ENCODE results near the gene TNNI2. TPM values are rescaled to one million over a fixed set of nuclear protein-coding genes. Genes with fewer than 3 reads are reported as not detected.
A peak's percentile ranks its signal among the peaks of the same experiment; 100 is the strongest.

TNNI2 gene
- total RNA-seq, 1 experiment from 2014 or later = 4.6 TPM

DNA sequence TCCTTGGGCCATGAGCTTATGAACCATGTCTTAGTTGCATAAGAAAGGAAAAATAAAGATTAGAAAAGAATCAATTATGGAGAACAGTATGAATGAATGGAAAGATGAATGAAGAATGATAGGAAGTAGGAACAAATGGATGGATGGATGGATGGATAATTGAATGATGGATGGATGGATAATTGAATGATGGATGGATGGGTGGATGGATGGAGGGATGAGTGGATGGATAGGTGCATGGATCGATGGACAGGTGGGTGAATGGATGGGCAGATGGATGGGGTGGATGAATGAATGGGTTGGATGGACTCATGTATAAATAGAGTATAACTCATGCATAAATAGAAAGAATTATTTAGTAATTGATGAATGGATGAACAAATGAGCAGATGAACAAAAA lies 21.3 kb downstream of the TNNI2 start:
- no peak for DNase-seq (ENCODE audit: low spot score)

DNA sequence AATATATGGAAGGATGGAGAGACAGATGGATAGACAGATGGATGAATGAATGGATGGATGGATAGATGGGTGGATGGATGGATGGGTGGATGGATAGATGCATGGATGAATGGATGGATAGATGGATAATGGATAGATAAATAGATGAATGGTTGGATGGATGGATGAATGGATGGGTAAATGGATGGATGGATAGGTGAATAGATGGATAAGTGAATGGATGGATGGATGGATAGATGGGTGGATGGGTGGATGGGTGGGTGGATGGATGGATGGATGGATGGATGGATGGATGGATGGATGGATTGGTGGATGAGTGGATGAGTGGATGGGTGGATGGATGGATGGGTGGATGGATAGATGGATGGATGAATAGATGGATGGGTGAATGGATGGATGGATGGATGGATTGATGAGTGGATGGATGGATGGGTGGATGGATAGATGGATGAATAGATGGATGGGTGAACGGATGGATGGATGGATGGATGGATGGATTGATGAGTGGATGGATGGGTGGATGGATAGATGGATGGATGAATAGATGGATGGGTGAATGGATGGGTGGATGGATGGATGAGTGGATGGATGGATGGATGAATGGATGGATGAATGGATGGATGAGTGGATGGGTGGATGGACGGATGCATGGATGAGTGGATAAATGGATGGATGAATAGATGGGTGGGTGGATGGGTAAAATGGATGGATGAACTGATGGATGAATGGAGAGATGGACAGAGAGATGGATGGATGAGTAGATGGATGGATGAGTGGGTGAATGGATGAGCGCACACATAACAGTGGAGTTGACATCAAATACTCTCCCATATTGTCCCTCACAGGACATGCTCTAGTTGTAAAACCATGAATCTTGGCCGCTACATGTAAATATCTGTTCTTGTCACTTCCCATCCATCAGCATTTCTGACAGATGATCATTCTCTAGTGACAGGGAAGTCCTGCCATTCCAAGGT lies 22.9 kb downstream of the TNNI2 start:
- DNase-seq (ENCODE audit: low spot score) = no peak

DNA sequence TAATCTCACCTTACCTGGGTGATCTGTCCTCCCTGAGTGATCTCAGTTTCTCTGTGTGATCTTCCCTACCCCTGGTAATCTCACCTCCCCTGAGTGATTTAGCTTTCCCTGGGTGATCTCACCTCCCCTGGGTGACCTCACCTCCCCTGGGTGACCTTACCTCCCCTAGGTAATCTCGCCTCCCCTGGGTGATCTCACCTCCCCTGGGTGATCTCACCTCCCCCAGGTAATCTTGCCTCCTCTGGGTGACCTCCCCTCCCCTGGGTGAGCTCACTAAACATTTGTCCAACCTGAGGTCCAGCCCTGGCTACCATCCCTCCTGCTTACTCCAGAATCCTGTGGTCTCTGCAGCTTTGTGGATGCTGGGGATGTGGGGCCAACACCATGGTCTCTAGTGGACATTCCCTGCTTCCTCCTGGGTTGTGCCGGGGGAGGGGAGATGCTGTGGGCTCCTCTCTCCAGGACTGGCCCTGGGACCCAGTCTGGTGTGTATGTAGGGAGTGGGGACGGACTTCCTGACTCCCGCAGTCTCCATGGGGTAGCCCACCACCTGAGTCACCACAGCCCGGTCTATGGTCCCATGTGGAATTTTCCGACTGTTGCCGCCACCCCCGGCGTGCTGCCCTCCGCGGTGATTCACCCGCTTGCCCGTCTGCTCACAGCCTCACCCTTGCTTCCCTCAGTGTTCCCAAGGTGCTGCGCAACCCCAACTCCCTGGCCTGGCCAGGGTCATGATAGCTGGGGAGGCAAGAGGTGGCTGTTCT lies 24.0 kb downstream of the TNNI2 start:
- no peak for DNase-seq (ENCODE audit: low spot score)

DNA sequence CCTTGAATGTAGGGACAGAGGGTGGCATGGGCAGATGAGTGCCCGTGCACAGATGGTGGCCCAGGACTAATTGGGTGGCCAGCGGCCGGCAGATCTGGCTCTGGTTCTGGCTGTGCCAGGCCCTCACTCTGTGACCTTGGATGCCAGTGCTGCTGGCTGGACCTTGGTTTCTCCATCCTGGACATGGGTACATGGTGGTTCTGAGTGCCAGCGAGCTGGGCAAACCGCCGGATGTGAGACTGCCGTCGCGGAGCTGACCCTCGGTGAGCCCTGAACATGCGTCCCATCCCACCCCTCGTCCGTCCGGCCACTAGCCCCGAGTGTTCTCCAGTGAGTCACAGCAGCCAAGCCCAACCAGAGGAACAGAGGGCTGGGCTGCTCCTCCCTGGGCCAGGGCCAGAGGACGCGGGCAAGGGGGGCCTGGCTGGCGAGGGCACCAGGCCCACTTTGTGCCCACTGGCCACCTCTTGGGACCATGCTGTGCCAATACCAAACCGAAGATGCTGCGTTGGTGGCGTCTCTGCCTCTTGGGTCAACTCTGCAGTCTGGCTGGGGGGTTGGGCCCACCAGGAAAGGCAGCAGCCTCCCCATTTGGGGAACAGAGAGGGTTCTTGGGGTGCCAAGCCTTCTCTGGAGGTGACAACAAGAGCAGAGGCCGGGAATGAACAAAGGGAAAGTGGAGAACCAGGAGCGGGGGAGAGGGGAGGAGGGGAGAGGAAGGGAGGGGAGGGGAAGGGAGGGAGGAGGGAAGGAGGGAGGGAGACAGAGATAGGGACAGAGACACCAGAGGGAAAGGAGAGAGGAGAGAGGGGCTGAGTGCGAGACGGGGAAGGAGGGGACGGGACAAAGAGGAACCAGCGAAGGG lies 24.8 kb downstream of the TNNI2 start:
- DNase-seq (ENCODE audit: low spot score) = peak; percentile 75

DNA sequence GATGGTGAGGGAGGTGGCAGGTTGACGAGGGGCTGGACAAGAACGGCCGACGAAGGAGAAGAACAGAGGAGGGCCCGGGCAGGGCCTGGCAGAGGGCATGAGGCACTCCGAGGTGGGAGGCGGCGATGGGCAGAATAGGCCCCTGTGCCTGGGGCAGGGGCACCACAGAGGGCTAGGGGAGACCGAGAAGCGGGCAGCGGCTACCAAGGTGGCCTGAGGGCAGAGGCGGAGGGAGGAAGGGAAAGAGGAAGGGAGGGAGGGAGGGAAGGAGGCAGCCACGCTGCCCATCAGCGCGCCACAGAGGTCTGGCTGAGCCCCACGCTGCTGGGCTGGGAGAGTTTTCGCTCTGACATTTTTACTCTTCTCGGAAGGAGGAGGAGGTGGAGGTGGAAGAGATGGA lies 25.4 kb downstream of the TNNI2 start:
- no peak for DNase-seq (ENCODE audit: low spot score)

DNA sequence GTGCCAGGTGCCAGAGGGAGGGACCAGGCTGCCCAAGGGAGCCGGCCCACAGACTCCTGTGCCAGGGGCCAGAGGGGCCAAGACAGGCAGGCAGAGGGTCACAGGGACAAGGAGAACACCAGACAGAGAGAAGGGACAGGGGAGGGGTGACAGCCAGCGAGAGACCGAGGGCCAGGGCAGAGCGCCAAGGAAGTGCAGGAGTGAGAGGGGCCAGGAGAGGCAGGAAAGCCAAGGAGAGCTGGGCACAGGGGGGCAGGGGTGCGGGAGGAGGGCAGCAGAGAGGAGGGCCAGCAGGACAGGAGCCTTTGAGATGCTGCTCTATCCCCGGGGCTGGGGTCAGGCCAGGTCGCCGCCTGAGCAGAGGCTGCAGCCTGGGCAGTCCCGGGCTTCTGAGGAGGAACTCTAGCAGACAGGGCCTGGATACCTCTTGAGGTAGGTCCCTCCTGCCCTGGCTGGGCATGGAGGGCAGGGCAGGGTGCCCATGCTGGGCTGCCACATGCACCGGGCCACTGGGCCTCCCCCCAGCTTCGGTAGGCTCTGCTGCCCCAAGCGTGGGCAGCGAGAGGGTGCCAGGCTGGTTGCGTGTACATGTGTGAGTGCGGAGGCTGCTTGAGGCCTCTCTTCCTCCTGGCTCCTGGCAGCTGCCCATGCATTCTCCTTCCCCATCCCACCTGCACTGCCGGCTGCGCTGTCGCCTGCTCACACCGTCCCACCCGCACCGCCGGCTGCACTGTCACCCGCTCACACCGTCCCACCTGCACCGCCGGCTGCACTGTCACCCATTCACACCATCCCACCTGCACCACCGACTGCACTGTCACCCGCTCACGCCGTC lies 26.3 kb downstream of the TNNI2 start:
- no peak for DNase-seq (ENCODE audit: low spot score)

DNA sequence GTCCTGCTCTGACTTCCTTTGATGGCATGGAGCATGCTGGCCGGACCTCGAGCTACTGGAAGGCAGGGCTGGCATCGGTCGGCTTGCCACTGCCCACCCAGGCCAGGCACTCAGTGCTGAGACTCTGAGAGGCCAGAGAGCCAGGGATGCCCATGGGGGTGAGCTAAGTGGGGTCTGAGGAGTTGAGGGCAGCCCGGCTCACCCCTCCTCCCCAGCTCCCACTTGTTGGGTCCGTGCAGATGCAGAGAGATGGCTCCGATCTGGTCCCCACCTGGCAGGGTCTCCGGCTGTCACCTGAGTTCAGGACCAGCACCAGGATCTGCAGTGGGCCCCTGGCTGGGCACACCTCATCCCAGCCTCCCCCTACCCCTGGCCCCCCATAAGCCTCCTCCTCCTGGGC lies 27.4 kb downstream of the TNNI2 start:
- no peak for DNase-seq (ENCODE audit: low spot score)

DNA sequence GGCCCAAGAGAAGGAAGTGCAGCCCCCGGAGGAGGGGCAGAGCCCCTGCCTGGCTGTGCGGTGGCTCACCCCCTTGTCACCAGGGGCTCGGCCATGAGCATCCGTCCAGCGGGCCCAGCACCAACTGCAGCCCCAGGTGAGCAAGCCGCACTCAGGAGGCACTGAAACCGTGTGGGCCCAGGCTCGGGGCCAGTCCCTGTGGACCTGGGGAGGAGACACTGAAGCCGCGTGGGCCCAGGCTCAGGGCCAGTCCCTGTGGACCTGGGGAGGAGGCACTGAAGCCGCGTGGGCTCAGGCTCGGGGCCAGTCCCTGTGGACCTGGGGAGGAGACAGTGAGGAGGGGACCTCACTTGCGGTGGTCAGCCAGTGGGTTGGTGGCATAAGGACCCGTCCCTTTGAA lies 28.0 kb downstream of the TNNI2 start:
- no peak for DNase-seq (ENCODE audit: low spot score)

DNA sequence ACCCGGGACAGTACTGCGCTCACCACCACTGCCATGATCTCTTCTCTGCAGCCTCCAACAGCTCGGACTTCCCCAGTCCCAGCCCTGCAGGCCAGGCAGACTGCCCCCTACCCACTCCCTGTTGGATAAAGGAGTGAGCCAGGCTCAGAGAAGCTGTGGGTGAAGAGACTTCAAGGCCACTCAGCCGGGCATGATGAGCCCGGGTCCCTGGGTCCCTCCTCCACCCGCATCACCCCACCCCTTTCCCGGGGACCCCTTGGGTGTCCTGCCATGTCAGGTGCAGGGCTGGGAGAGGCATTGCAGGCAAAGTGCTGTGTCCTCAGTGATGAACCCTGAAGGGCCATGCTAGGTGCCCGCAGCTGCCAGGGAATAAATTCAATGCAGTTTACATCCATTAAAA lies 28.6 kb downstream of the TNNI2 start:
- DNase-seq (ENCODE audit: low spot score) = no peak

DNA sequence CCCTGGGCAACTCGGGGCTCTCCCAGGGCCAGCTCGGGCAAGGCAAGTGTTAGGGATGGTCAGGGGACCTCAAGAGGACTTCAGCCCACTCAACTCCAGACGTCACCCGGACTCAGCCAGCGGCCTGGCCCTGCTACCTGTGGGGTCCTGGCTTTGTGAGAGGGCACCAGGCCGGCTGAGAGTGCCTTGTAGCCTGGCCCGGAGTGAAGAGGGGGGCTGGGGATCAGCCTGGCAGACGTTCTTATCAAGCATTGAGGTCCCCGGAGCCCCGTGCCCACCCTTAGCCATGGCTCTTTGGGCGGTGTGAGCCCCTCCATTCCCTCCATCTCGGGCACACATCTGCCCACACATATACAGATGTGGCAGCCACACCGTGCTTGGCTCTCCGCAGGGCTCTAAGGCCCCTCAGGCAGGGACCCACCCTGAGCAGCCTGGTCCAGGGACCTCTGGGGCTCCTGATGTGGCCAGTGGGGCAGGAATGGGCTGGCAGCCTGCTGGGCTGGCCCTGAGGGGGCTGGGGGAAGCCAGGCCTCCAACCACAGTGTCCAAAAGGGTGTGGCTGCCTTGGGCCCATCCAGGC lies 29.4 kb downstream of the TNNI2 start:
- DNase-seq (ENCODE audit: low spot score) = no peak

DNA sequence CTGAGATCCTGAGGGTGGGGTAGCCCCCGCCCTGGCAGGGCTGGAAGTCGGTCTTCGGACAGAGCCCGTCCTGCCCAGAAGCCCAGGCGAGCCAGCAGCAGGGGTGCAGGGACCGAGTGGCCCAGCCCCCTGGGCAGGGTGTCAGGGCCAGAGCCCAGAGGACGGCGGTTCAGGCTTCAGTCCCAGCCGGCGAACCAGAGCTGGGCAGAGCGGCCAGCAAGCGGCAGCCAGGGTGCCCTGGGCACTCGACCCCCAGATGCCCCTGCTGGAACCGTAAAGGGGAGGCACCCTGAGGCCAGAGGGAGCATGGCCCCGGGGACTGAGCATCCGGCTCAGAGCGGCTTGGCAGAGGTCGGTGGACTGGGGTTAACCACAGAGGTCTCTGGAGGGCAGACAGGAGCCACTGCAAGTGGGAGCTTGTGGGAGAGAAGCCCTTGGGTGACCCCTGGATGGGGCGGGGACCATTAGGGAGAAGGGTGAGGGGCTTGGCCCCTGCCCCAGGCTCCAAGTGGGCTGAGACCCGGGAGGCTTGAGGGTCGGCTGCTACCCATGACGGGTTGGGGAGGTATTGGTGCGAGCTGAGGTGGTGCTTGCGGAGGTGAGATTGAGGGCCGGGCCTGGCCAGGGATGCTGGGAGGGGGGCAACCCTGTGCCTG lies 30.0 kb downstream of the TNNI2 start:
- DNase-seq (ENCODE audit: low spot score) = no peak

DNA sequence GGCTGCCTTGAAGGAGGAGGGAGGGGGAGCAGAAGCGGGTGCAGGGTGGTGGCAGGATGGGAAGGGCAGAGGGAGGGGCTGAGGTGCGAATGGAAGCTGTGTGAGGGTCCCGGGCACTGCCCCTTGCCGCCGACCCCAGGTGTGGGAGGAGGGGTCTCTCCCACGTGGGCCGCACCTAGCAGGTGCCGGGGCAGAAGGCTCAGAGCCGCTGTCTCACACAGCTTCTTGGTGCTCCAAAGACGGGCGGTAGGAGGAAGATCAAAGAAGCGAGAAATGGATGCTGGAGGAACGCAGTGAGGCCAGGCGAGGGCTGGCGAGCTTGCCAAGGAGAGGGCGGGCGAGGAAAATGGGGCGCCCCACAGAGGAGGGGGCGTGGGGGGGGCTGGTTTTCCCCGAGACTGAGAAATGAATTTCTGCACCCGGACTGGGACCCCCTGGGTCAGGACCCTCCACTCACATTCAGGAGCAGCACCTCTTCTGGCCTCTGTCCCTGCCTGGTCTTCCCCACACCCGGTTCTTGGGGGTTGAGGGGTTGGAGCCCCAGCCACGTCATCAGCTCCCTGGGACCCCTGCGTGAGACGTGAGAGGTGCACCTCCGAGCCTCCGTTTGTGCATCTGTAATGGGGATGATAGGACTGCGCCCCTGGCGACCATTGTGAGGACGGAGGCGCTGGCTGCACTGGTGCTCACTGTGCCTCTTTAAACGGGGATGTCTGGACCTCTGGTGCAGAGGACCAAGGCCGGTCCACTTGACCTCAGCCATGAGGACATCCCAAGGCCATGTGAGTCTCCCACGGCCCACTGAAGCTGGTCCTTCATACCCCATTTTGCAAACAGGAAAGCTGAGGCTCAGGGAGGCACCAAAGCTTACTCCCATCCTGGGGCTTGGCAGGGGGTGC lies 30.9 kb downstream of the TNNI2 start:
- peak; percentile 32 for DNase-seq (ENCODE audit: low spot score)

DNA sequence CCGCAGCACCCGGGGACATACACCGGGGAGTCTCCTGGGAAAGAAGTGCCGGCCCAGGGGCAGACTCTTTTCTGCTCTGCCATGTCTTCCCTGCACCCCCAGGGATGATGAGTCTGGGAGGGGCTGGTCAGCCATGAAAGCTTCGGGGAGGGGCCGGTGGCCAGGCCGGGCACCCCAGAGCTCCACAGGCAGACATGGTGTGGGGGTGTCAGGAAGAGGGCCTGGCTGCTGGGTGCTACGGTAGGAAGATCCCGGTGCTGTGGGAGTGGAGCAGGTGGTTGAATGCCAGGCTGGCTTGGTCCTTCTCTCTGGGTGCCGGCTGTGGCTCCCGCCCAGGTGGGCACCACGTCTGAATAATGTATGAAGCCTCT lies 31.5 kb downstream of the TNNI2 start:
- DNase-seq (ENCODE audit: low spot score) = no peak

DNA sequence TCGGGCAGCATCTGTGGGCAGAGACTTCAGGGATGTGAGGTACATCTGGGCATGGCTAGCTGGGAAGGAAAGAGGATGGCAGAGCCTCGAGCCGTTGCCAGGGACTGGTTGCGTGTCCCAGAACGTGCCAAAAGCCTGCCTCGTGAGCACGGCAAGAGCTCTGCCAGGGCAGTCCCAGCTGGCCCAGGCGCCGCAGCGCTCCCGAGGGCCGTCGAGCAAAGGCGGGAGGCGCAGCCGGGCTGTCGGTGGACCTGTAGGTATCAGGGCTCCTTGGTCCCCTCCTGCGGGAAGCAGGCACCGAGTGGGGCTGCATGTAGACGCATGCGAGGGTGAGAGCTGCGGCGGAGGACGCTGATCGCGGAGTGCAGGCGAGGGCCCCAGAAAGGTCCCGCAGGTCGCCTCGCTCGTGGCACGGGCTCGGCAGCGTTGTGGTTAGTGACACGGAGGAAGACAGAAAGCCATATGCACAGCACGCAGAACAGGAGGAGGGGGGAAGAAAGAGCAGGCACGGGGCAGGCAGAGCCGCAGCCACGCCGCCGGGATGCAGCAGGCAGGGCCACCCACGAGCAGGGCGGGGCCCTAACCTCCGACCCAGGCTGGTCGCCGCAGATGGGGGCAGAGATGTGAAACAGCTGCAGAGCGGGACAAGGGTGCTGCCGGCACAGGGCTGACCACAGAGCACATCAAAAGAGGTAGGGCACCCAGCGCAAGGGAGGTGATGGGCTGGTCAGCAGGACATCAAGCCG lies 32.1 kb downstream of the TNNI2 start:
- DNase-seq (ENCODE audit: low spot score) = no peak

DNA sequence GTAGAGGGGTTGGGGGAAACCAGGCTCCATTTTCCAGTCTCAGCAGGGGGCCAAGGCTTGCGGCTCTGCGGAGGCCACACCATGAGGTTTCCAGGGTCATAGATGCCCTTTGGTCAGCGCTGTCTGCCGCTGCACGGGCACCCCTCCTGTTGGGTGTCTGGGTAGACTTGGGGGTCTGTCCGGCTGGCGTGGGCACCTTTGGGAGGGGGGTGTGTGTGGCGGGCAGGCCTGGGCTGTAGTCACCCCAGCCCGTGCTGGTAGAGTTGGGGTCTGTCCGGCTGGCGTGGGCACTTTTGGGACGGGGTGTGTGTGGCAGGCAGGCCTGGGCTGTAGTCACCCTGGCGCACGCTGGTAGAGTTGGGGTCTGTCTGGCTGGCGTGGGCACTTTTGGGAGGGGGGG lies 32.8 kb downstream of the TNNI2 start:
- no peak for DNase-seq (ENCODE audit: low spot score)

DNA sequence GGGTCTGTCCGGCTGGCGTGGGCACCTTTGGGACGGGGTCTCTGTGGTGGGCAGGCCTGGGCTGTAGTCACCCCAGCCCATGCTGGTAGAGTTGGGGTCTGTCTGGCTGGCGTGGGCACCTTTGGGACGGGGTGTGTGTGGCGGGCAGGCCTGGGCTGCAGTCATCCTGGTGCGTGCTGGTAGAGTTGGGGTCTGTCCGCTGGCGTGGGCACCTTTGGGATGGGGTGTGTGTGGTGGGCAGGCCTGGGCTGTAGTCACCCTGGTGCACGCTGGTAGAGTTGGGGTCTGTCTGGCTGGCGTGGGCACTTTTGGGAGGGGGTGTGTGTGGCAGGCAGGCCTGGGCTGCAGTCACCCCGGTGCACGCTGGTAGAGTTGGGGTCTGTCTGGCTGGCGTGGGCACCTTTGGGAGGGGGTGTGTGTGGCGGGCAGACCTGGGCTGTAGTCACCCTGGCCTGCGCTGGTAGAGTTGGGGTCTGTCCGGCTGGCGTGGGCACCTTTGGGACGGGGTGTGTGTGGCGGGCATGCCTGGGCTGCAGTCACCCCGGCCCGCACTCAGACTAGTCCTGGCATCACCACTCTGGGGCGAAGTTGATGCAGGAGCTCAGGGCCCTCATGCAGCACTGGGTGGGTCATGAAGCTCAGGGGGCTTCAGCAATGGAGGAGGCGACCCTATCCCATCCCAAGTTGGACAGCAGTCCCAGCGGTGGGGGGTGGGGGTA lies 33.6 kb downstream of the TNNI2 start:
- DNase-seq (ENCODE audit: low spot score) = no peak

DNA sequence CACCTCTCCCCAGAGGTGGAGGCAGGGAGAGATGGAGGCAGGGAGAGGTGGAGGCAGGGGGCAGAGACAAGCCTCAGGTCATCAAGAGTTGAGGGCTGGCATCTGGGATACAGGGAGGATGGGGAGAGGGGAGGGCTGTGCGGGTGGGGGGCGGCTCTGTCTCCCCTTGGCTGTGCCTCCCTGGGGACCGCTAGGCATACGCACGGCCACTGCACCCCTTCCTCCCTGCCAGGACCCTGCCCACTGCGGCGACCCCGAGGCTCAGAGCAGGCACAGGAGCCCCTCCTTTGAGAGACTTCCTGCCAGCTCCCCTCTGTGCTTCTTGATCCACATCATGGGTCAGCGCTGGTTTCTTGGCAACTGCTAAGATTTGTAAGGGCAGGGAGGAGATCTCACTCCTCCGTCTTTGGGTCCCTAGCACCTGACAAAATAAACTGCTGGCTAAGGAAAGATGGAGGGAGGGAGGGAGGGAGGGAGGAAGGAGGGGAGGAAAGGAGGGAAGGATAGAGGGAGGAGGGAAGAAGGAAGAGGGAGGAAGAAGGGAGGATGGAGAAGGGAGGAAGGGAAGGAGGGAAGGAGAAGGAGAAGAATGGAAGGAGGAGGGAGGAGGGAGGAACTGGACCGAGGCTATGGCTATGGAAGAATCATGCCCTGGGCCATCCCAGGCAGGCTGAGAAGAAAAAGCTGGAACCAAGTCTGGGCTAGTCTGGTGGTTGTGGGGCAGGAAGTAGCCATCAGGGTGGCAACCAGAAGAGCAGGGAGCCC lies 34.4 kb downstream of the TNNI2 start:
- no peak for DNase-seq (ENCODE audit: low spot score)
